Measurements from ENCODE around the gene SSR2. TPM values are rescaled to one million over a fixed set of nuclear protein-coding genes. Genes with fewer than 3 reads are reported as not detected.
"Not testable (repeated sequence)": the region's sequence is repeated elsewhere in the genome, so short reads cannot be mapped to it uniquely, and the experiment has no call there.

SSR2 gene
- total RNA-seq, 8 experiments from 2014 or later = 199 to 383 (median 327) TPM

DNA sequence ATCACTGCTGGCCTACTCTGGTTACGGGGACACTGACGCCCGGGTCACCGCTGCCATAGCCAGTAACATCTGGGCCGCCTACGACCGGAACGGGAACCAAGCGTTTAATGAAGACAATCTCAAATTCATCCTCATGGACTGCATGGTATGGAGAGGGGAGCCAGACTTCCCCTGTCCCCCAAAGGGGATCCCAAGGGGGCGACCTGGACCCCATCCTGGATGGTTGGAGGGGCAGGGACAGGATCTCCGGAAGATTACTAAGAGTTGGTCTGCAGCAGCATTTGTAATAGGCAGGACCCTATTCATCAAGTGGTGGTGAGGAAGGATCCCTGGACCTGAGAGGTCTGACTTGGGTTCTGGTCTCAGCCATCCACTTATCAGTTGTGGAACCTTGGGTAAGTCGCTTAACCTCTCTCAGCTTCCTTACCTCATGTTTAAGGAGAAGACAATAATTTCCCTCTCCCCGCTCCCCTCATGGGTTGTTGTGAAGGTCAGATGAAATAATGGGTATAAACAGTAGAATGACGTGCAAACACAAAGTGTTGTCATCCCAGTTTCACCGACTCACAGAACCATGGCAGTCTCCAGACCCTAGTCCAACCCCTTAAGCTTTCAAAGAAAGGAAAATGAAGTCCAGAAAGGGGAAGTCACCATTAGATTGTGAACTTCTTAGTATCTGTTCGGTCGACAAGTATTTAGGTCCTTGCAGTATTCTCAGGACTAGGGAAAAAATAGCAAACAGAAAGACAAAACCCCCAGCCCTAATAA lies 34.7 kb upstream of the SSR2 start:
- H3K4me1 ChIP-seq (replicated peaks in 1 of 2) = peaks cover 3 to 6% of the 10 kb centered on the region in 2 donors
- ATAC-seq (replicated peaks in 6 of 8) = no peak
- peak overlapping the region; percentile 79 to 97 (median 96) for H3K4me3 ChIP-seq
- WGBS, 10 experiments = 0 to 80% (median 63%) methylated on average over 1 to 10 of the region's 17 CpGs; no CpG with 5 or more reads in 2 of the 10 experiments
- H3K27ac ChIP-seq = peak overlapping the region; percentile 67 to 72
- in situ Hi-C loops (cut with MboI; ENCODE audit: low pct_unique_long_range_greater_than_20kb in 2 of 9, low sequenced_read_pairs in 9 of 9, unreplicated experiment in 9 of 9) = no loop called here

DNA sequence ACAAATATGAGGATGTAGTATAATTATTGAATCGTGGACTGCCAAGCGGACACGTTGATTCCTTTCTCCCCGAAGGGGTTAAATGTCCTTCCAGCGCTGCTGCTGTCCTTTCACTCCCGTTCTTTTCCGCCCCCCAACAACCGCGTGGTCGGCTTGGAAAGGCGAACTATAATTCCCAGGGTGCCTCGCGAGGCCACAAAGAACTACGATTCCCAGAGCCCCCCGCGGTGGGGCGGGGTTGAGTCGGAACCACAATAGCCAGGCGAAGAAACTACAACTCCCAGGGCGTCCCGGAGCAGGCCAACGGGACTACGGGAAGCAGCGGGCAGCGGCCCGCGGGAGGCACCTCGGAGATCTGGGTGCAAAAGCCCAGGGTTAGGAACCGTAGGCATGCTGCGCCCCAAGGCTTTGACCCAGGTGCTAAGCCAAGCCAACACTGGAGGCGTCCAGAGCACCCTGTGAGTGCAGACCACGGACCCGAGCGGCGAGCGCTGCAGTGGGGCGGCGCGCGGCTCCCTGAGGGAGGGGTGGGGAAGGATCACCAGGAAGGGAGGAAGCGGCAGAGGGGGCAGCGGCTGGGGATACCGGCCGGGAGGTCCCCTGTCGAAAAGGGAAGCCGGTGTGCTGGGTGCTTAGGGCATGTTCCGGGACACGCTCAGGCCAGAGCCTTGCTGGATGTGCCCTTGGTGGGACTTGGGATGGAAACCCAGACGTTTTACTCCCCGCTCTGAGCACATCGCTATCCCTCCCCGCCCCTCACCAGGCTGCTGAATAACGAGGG lies 33.9 kb upstream of the SSR2 start, which contains the start of gene LAMTOR2:
LAMTOR2 (plus strand) TSS at position 283 of the 781 bp plus-strand sequence; CDS start at position 391, 108 bp downstream.
- in situ Hi-C loops (cut with MboI; ENCODE audit: low pct_unique_long_range_greater_than_20kb in 2 of 9, low sequenced_read_pairs in 9 of 9, unreplicated experiment in 9 of 9) = no loop called here
- WGBS, 10 experiments = 0 to 3% (median 0%) methylated on average over 1 to 28 of the region's 53 CpGs; no CpG with 5 or more reads in 2 of the 10 experiments
- Histone ChIP-seq H3K4me1 (replicated peaks in 1 of 2) (peaks cover 3 to 6% of the 10 kb centered on the region in 2 donors), H3K27ac (peak within 1 kb of the TSS; percentile 91 to 95), H3K4me3 (peak within 1 kb of the TSS; percentile 79 to 97 (median 96))
- peak; percentile 74 to 84 (median 78) for ATAC-seq (replicated peaks in 6 of 8)

GRCh38 chr1:156053768-156054499 lies 33.2 kb upstream of the SSR2 start, which contains the start of gene UBQLN4:
UBQLN4 (minus strand) TSS chr1:156053798; CDS start chr1:156053701, 97 bp downstream.
- Histone ChIP-seq H3K27ac (peak within 1 kb of the TSS; percentile 91 to 95), H3K4me1 (replicated peaks in 1 of 2) (peaks cover 3 to 6% of the 10 kb centered on the region in 2 donors), H3K4me3 (peak within 1 kb of the TSS; percentile 79 to 97 (median 96))
- peak; percentile 24 to 71 (median 62) for ATAC-seq (replicated peaks in 6 of 8)
- 0 to 4% (median 0%) methylated on average over 1 to 12 of the region's 49 CpGs; no CpG with 5 or more reads in 1 of the 10 experiments for WGBS, 10 experiments
- in situ Hi-C loops (cut with MboI; ENCODE audit: low pct_unique_long_range_greater_than_20kb in 2 of 9, low sequenced_read_pairs in 9 of 9, unreplicated experiment in 9 of 9) = no loop called here

GRCh38 chr1:156052862-156053767 lies 32.4 kb upstream of the SSR2 start:
- H3K4me1 ChIP-seq (replicated peaks in 1 of 2) = peaks cover 3 to 6% of the 10 kb centered on the region in 2 donors
- ATAC-seq (replicated peaks in 6 of 8) = peak; percentile 13 to 60 (median 48)
- 0 to 10% (median 0%) methylated on average over 1 to 4 of the region's 63 CpGs; no CpG with 5 or more reads in 3 of the 10 experiments for WGBS, 10 experiments
- H3K27ac ChIP-seq = peak overlapping the region; percentile 91 to 95
- in situ Hi-C loops (cut with MboI; ENCODE audit: low pct_unique_long_range_greater_than_20kb in 2 of 9, low sequenced_read_pairs in 9 of 9, unreplicated experiment in 9 of 9) = no loop called here
- peak overlapping the region; percentile 79 to 97 (median 96) for H3K4me3 ChIP-seq

GRCh38 chr1:156051011-156051725 lies 30.4 kb upstream of the SSR2 start:
- H3K4me1 ChIP-seq (replicated peaks in 1 of 2) = peaks cover 3 to 6% of the 10 kb centered on the region in 2 donors
- WGBS, 10 experiments = 80 to 100% (median 90%) methylated on average over 1 to 2 of the region's 7 CpGs; no CpG with 5 or more reads in 7 of the 10 experiments
- in situ Hi-C loops (cut with MboI; ENCODE audit: low pct_unique_long_range_greater_than_20kb in 2 of 9, low sequenced_read_pairs in 9 of 9, unreplicated experiment in 9 of 9) = no loop called here
- no peak overlapping the region for H3K27ac ChIP-seq
- H3K4me3 ChIP-seq = no peak overlapping the region
- no peak for ATAC-seq (replicated peaks in 6 of 8)

- peak in 1 of 8 experiments; percentile 1 for ATAC-seq (replicated peaks in 6 of 8)
- in situ Hi-C loops (cut with MboI; ENCODE audit: low pct_unique_long_range_greater_than_20kb in 2 of 9, low sequenced_read_pairs in 9 of 9, unreplicated experiment in 9 of 9) = no loop called here
- 60 to 100% (median 96%) methylated on average over 1 to 3 of the region's 4 CpGs; no CpG with 5 or more reads in 2 of the 10 experiments for WGBS, 10 experiments
Measured at GRCh38 chr1:156050376-156050775, 29.6 kb upstream of the SSR2 start.

DNA sequence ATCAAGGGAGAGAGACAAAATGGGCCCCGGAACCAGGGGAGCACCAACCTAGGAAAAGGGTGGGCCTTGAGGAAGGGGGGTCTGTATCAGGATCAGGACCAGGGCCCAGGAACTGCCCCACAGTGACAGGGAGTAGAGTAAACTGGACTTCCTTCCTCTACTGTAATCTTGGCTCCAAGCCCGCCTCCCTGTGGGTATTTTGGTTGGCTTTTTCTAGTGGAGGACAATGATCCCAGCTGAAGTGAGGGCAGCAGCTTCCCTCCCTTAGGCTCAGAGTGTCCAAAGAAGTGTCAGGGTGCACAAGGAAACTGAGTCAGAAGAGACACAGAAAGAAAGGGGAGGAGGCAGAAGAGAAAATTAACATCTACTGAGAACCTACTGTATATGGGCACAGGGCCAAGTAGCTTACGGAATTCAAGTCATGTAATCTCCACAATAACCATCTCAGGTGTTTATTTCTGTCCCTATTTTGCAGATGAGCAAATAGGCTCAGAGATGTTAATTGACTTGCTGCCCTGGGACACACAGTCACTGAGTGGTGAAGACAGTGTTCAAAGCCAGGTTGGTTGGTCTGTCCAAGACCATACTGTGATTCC lies 28.0 kb upstream of the SSR2 start:
- Histone ChIP-seq H3K4me1 (replicated peaks in 1 of 2) (no peaks in the 10 kb centered on the region), H3K27ac (no peak overlapping the region), H3K4me3 (no peak overlapping the region)
- no peak for ATAC-seq (replicated peaks in 6 of 8)
- WGBS, 10 experiments = 43 to 100% (median 85%) methylated on average over 1 to 3 of the region's 3 CpGs; no CpG with 5 or more reads in 5 of the 10 experiments
- in situ Hi-C loops (cut with MboI; ENCODE audit: low pct_unique_long_range_greater_than_20kb in 2 of 9, low sequenced_read_pairs in 9 of 9, unreplicated experiment in 9 of 9) = no loop called here

More at GRCh38 chr1:156050376-156050775, 29.6 kb upstream of the SSR2 start:
- no peak overlapping the region for H3K27ac ChIP-seq
- H3K4me1 ChIP-seq (replicated peaks in 1 of 2) = peaks cover 0 to 2% of the 10 kb centered on the region in 2 donors
- no peak overlapping the region for H3K4me3 ChIP-seq

DNA sequence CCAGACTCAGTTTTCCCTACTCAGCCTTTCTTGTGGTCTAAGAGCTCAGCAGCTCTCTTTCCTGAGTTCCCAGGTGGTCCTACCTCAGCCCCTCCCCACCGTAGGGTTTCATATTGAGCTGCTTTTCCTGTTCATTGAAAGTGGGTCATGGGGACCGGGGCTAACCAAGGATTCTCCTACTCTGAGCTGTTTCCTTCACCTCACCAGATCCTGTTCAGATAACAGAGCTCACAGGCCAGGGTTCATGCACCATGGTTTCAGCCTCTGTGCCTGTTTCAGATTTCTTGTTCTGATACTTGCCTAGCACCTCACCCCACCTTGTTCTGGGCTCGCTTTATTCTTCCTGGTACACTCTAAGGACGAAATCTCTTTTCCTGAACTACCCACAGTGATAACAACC lies 24.3 kb upstream of the SSR2 start:
- in situ Hi-C loops (cut with MboI; ENCODE audit: low pct_unique_long_range_greater_than_20kb in 2 of 9, low sequenced_read_pairs in 9 of 9, unreplicated experiment in 9 of 9) = no loop called here
- Histone ChIP-seq H3K4me1 (replicated peaks in 1 of 2) (no peaks in the 10 kb centered on the region), H3K4me3 (no peak overlapping the region), H3K27ac (no peak overlapping the region)
- no peak for ATAC-seq (replicated peaks in 6 of 8)
- 83 to 100% (median 92%) methylated on average over 1 to 4 of the region's 4 CpGs; no CpG with 5 or more reads in 1 of the 10 experiments for WGBS, 10 experiments

- no peak for ATAC-seq (replicated peaks in 6 of 8)
- in situ Hi-C loops (cut with MboI; ENCODE audit: low pct_unique_long_range_greater_than_20kb in 2 of 9, low sequenced_read_pairs in 9 of 9, unreplicated experiment in 9 of 9) = no loop called here
- WGBS, 10 experiments = 62 to 100% (median 88%) methylated on average over 1 to 3 of the region's 3 CpGs; no CpG with 5 or more reads in 3 of the 10 experiments
Measured at GRCh38 chr1:156042828-156043227, 22.1 kb upstream of the SSR2 start.

DNA sequence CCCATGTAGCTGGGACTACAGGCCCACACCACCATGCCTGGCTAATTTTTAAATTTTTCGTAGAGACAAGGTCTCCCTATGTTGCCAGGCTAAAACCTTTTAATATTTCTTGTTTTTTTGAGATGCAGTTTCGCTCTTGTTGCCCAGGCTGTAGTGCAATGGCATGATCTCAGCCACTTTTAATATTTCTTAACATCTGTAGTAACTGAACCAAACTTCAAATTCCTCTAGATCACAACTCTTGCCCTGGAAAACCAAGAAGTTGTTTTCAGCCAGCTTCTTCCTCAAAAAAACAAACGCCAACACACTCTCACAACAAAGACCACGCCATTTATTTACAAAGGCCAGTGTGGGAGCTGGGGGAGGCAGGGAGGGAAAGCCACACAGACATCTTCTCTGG lies 14.2 kb upstream of the SSR2 start:
- H3K4me1 ChIP-seq (replicated peaks in 1 of 2); H3K4me3 ChIP-seq; H3K27ac ChIP-seq; in situ Hi-C loops (cut with MboI; ENCODE audit: low pct_unique_long_range_greater_than_20kb in 2 of 9, low sequenced_read_pairs in 9 of 9, unreplicated experiment in 9 of 9); ATAC-seq (replicated peaks in 6 of 8): not testable (repeated sequence)
- 84 to 100% (median 93%) methylated on average over 1 to 4 of the region's 4 CpGs; no CpG with 5 or more reads in 5 of the 10 experiments for WGBS, 10 experiments

More at GRCh38 chr1:156042828-156043227, 22.1 kb upstream of the SSR2 start:
- Histone ChIP-seq H3K4me1 (replicated peaks in 1 of 2) (no peaks in the 10 kb centered on the region), H3K4me3 (no peak overlapping the region), H3K27ac (no peak overlapping the region)

DNA sequence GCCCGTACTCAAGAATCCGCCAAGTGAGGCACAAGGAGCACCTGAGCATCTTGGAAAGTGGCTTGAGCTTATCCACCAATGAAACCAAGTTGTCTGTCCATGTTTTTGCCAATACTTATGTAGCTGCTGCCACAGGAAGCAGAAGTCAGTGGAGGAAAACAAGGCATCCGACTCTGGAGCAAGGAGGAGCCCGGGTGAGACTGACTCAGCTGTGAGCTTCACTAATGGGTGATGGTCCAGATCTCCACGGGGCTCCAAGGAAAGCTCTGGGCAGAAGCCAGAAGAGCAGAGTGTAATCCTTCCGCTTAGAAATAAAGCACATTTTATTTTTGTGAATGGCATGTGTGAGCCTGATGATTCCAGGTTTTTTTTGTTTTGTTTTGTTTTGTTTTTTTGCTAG lies 12.3 kb upstream of the SSR2 start:
- no peak for ATAC-seq (replicated peaks in 6 of 8)
- 0 to 90% (median 71%) methylated on average over 2 to 6 of the region's 6 CpGs; no CpG with 5 or more reads in 2 of the 10 experiments for WGBS, 10 experiments

More for the DNA sequence above, 12.3 kb upstream of the SSR2 start:
- no peak overlapping the region for H3K27ac ChIP-seq
- H3K4me3 ChIP-seq = no peak overlapping the region
- no peaks in the 10 kb centered on the region for H3K4me1 ChIP-seq (replicated peaks in 1 of 2)
- in situ Hi-C loops (cut with MboI; ENCODE audit: low pct_unique_long_range_greater_than_20kb in 2 of 9, low sequenced_read_pairs in 9 of 9, unreplicated experiment in 9 of 9) = no loop called here
